GOT3 (cell line): ENCODE data around the gene RPS27L.

Experiments used
- DNase-seq: peaks from one replicate; lab custom pipeline; 2025; ENCODE audit warnings: mixed read lengths; lab: John Stamatoyannopoulos, UW

The RPS27L gene

GRCh38 chr15:63188247-63188925 is 31.1 kb upstream of the RPS27L start:
- no peak for DNase-seq

DNA sequence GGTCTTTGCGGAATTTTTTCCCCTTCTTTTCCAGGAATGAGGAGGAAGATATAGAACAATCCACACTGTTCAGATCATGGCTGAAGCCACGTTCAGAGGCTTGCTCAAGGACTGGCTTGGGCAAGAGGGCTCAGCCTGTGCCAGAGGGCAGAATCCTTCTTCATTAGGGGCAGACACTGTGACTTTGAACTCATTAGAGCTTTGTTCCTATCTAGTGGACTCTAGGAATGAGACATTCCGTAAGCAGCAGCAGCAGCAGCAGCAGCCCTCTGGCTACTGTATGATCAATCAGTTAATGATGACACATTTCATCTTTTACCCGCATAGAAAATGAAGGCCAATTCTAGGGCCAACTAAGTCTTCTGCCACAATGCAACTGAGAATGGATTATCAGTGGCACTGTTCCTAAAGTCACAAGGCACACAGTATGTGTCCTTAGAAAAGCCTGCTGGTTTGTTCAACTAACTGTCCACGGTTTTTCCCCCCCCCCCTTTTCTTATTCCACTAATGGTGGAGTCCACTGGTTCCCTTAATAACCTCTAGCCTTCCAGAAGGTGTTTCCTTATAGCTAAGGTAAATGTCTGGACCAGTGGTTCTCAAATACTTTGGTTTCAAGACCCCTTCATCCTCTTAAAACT is 30.4 kb upstream of the RPS27L start:
- DNase-seq, result no peak

DNA sequence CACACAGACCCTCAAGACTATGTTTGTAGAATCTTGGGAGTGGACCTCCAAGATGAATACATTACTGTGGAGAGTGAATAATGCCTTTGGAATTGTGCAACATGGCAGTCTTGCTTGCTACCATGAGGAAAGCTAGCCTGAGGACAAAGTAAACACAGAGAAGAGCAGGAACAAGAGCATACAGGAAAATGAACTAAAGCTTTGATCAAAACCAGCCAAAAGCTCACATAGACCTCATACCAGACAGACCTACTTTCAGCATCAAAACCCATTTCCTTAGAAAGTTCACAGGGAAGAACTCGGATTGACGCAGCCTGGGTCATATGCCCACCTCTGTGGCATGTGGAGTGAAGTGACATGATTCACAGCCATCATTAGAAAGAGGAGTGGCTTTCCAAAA is 28.8 kb upstream of the RPS27L start:
- DNase-seq, result no peak

DNA sequence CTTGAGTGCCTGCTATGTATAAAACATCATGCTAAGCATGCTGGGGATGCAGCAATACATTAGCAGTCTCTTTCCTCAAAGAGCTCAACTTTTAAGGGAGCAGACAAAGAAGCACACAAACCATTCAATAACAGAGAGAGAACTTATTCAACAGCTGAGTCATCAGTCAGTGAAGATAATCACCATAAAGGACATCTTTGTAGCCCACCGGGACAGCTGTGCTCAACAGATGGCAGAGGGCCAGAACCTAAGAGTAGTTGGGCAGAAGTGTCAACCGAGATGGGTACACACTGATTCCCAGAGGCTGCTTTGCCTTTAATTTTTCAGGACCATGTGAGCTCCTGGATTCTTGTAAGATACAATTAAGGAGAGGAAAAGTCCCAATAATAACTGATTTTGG is 27.9 kb upstream of the RPS27L start:
- DNase-seq, result no peak

DNA sequence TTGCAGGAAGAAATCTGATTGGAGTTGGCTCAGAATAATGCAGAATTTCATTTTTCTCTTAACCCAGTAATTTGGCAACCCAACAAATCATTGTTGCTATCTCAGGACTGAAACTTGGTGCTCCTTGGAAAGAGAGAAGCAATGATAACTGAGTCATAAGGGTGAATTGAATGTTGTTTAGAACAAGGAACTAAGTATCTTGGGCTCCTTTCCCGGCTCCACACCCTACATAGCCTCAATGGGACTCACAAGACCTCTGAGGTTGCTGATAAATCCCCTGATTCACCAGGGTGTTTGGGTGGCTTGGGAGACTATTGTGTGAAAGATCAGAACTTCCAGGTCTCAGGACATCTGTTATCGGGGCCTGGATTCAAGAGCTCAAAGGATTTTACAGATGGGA is 24.4 kb upstream of the RPS27L start:
- no peak for DNase-seq

DNA sequence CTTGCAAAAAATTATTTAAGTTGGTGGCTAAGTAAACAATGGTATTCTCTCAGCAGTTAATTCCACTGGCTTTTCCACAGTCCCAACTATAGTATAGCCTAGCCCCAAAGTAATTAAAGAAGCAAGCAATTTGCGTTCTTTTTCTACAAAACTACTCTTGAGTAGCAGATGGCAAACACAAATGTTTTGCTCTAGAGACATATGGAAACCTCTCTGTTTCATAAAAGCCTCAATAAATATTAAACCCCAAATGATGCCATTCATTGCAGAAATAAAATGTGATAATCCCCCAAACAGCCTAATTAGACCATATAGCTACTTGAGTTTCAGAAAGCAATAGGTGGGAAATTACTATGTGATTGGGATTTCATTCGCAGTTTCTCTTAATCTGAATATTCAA is 23.5 kb upstream of the RPS27L start:
- DNase-seq, result no peak

GRCh38 chr15:63178034-63178433 is 20.8 kb upstream of the RPS27L start:
- DNase-seq, result no peak

GRCh38 chr15:63176302-63176701 is 19.0 kb upstream of the RPS27L start:
- DNase-seq, result no peak

DNA sequence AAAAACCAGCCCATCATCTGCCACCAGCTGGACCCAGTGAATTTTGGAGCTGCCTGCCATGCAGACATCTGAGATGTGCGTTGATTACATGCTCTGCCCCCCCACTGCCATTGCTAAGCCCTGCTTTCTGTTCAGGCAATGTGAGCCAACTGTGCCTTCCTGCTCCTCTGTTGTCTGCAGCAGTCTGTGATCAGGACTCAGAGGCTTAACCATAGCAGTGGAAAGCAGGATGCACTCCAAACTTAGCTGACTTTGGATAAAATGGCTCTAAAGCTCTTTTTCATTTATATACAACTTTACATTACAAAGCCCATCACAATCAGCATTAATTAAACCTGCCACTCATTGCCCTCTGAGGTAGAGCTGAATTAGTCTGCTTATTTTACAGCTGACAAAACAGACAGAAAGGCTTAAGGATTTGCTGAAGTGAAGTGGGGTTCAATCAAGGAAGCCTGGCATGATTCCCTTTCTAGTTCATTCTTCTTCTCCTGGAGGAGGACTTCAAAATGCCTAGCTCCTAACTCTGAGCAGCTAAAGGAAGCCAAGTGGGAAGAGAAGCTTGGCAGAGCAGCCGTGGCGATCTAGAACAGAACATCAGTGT is 15.7 kb upstream of the RPS27L start:
- DNase-seq, result no peak

GRCh38 chr15:63172376-63172775 is 15.1 kb upstream of the RPS27L start:
- no peak for DNase-seq

GRCh38 chr15:63169788-63170187 is 12.5 kb upstream of the RPS27L start:
- DNase-seq, result no peak

- DNase-seq, result no peak
These were observed 8.9 kb upstream of the RPS27L start for GRCh38 chr15:63166219-63166618.

DNA sequence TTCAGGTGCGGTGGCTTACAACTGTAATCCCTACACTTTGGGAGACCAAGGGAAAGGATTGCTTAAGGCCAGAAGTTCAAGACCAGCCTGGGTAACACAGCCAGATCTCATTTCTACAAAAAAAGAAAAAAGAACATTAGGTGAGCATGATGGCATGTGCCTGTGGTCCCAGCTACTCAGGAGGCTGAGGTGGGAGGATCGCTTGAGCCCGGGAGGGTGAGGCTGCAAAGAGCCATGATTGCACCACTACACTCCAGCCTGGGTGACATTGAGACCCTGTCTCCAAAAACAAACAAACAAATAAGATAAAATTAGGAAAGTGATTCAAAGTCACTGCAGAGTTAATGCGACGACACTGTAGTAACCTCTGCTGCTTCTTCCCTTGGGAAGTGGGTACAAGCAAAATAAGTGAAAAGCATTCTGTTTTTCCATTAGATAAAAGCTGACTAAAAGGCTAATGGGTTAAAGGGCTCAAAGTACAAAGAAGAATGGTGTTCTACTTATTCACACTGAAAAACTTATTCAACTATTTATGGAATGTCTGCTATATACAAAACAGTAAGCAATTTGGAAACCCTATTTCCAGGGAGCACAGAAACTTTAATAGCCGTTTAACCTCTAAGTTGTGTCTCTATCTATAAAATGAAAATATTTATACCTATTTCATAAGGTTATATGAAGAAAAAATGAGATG is 8.0 kb upstream of the RPS27L start:
- DNase-seq, result no peak

- no peak for DNase-seq
These were observed 5.9 kb upstream of the RPS27L start for GRCh38 chr15:63163217-63163616.

DNA sequence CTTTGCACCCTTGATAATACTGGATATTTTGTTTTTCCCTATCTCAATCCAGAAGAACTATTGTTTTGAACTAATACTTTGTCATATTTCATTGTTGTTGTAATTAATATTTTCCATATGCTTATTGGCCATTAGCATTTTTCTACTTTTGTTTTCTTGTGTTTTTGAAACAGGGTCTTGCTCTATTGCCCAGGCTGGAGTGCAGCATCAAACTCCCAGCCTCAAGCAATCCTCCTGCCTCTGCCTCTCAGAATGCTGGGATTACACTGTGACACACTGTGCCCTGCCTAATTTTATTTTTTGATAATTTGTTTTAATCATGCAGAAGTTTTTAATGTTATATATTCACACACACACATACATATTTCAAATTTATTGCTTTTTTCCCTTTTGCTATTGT is 3.4 kb upstream of the RPS27L start:
- DNase-seq, result no peak

DNA sequence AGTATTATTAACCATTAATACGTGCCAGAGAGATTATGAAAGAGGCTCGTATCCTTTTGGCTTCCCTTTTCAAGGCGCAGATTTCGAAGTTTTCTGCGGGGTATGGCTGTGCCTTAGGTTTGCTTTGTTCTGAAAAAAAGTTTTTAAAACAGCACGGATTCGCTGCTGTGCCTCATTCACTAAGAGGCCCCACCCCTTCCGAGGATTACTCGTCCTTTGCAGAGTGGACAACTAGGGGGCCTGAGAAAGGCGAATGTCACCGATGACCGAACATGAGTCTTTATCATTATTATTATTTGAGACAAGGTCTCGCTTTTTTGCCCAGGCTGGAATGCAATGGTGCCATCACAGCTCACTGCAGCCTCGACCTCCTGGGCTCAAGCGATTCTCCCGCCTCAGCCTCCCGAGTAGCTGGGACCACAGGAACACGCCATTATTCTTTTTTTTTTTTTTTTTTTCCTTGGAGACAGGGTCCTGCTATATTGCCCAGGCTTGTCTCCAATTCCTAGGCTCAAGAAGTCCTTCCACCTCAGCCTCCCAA is 684 bp upstream of the RPS27L start:
- DNase-seq, result peak; percentile 8

- no peak for DNase-seq
These were observed 541 bp downstream of the RPS27L start for GRCh38 chr15:63156755-63157117.

GRCh38 chr15:63156086-63156710 is 1.1 kb downstream of the RPS27L start:
- no peak for DNase-seq

GRCh38 chr15:63155486-63155885 is 1.8 kb downstream of the RPS27L start:
- DNase-seq, result no peak

DNA sequence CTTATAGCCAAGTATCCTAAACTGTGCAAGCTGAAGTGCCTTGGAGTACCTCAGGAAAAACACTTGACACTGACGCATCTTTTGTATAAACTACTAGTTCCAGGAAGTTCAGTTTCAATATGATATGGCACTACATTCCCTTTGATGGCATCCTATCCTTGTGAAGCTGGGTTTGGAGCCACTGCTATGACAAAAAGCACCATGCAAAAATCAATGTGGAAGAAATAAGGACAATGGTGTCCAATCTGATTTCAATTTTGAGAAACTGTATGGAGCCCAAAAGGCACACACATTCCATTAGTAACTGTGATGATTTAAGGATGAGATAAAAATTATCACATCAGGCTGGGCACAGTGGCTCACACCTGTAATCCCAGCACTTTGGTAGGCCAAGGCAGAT is 5.6 kb downstream of the RPS27L start:
- no peak for DNase-seq

DNA sequence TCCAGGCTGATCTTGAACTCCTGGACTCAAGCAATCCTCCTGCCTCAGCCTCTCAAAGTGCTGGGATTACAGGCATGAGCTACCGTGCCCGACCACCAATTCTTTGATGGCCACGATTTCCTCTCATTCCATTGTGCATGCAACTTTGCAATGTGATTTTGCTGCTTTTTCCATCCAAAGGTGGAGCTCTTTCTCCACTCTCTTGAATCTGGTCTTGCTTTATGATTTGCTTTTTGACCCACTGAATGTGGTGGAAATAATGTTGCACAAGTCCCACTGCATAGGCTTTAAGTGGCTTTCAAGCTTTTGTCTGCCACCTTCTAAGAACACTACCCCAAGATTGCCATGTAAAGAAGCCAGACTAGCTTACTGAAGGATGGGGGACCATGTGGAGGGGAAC is 10.6 kb downstream of the RPS27L start:
- no peak for DNase-seq

DNA sequence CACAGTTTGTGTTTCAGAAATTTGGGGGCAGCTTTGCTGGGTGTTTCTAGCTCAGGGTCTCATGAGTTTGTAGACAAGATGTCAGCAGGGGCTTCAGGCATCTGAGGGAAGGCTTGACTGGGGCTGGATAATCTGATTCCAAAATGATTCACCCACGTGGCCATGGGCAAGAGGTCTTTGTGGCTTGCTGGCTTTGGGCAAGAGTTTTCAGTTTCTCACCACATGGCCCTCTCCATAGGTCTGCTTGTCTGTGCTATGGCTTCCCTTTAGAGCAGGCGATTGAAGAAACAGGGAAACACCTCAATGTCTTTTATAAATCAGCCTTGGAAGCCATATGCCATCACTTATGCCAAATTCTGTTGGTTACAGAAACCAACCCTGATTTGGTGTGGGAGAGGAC is 11.9 kb downstream of the RPS27L start:
- no peak for DNase-seq
